GM12891 (cell line): ENCODE measurements around the gene FOXK1.

Experiments
- POLR2A ChIP-seq: IDR thresholded peaks from 2 replicates; pipeline ENCODE4 v1.6.1; 2011; ENCODE audit warnings: low read depth, low read length, control low read depth
- POLR2AphosphoS5 ChIP-seq: IDR thresholded peaks from 2 replicates; pipeline ENCODE4 v1.6.1; 2011; ENCODE audit warnings: low read depth, low read length, control low read depth
- SPI1 ChIP-seq: IDR thresholded peaks from 2 replicates; pipeline ENCODE4 v1.6.1; 2011; ENCODE audit warnings: low read depth, low read length, control low read depth

GRCh38 chr7:4661871-4662270 is 20.2 kb upstream of the FOXK1 start:
- TF ChIP-seq SPI1 (no peak), POLR2AphosphoS5 (no peak), POLR2A (no peak)
